OCI-M1 (cell line): ENCODE measurements around the gene CYP19A1.
"Not testable (repeated sequence)": the region's sequence is repeated elsewhere in the genome, so short reads cannot be mapped to it uniquely, and the experiment has no call there.

ENCODE experiments used
- DNase-seq: peaks from one replicate; lab custom pipeline; 2025; lab: John Stamatoyannopoulos, UW

Gene CYP19A1

GRCh38 chr15:51205050-51205975, 133.1 kb downstream of the CYP19A1 start:
- DNase-seq, result no peak

- no peak for DNase-seq
These were observed 134.6 kb downstream of the CYP19A1 start for GRCh38 chr15:51203797-51204196.

GRCh38 chr15:51202783-51203182, 135.6 kb downstream of the CYP19A1 start:
- DNase-seq, result peak; percentile 76

- DNase-seq, result no peak
These were observed 136.8 kb downstream of the CYP19A1 start for GRCh38 chr15:51201581-51201980.

- DNase-seq, result no peak
These were observed 137.6 kb downstream of the CYP19A1 start for GRCh38 chr15:51200792-51201191.

- no peak for DNase-seq
These were observed 138.9 kb downstream of the CYP19A1 start for GRCh38 chr15:51199541-51199940.

GRCh38 chr15:51198701-51199232, 139.6 kb downstream of the CYP19A1 start:
- DNase-seq, result no peak

GRCh38 chr15:51195459-51195858, 142.9 kb downstream of the CYP19A1 start:
- DNase-seq, result no peak

- DNase-seq, result no peak
These were observed 144.4 kb downstream of the CYP19A1 start for GRCh38 chr15:51193979-51194378.

- DNase-seq, result no peak
These were observed 144.9 kb downstream of the CYP19A1 start for GRCh38 chr15:51193526-51193925.

- peak; percentile 93 for DNase-seq
These were observed 145.7 kb downstream of the CYP19A1 start for GRCh38 chr15:51192521-51193280.

GRCh38 chr15:51191766-51192165, 146.6 kb downstream of the CYP19A1 start:
- DNase-seq, result no peak

GRCh38 chr15:51191072-51191670, 147.2 kb downstream of the CYP19A1 start:
- DNase-seq, result no peak

- DNase-seq, result no peak
These were observed 147.8 kb downstream of the CYP19A1 start for GRCh38 chr15:51190424-51191068.

- no peak for DNase-seq
These were observed 148.6 kb downstream of the CYP19A1 start for GRCh38 chr15:51189669-51190385.

GRCh38 chr15:51188791-51189190, 149.6 kb downstream of the CYP19A1 start:
- not testable (repeated sequence) for DNase-seq

- DNase-seq, result no peak
These were observed 151.5 kb downstream of the CYP19A1 start for GRCh38 chr15:51186891-51187290.

GRCh38 chr15:51186181-51186705, 152.2 kb downstream of the CYP19A1 start:
- DNase-seq, result peak; percentile 59

- DNase-seq, result peak; percentile 90
These were observed 152.9 kb downstream of the CYP19A1 start for GRCh38 chr15:51185213-51186159.

GRCh38 chr15:51184627-51185026, 153.8 kb downstream of the CYP19A1 start:
- DNase-seq, result no peak
